Fibroblast of lung (primary cell): ENCODE results near the gene B3GNT8. TPM values are rescaled to one million over a fixed set of nuclear protein-coding genes. Genes with fewer than 3 reads are reported as not detected.

Experiments used
- DNase-seq, 2 donors: peaks; one replicate each; pipeline versions ENCODE4 v3.0.0 to v3.0.0-alpha.2; 2010; ENCODE audit warnings: low read depth in 2 of 2
- H2AFZ ChIP-seq: 2 replicates; pipeline ENCODE4 v1.5.1; 2012; ENCODE audit warnings: low read length, control low read depth, inconsistent platforms
- H3K27ac ChIP-seq: 2 replicates; pipeline ENCODE4 v1.5.1; 2011; ENCODE audit warnings: low read length, control low read depth; ENCODE audit not compliant: insufficient read depth
- H3K27me3 ChIP-seq: 2 replicates; pipeline ENCODE4 v1.5.1; 2011; ENCODE audit warnings: mild to moderate bottlenecking, low read length; ENCODE audit not compliant: control insufficient read depth, insufficient read depth
- H3K36me3 ChIP-seq: 2 replicates; pipeline ENCODE4 v1.5.1; 2011; ENCODE audit warnings: low read length; ENCODE audit not compliant: control insufficient read depth, insufficient read depth
- H3K4me1 ChIP-seq: 2 replicates; pipeline ENCODE4 v1.5.1; 2011; ENCODE audit warnings: low read length; ENCODE audit not compliant: control insufficient read depth, insufficient read depth; ENCODE audit errors: extremely low read depth
- H3K4me2 ChIP-seq: 2 replicates; pipeline ENCODE4 v1.5.1; 2011; ENCODE audit warnings: low read length, control low read depth; ENCODE audit not compliant: insufficient read depth; ENCODE audit errors: extremely low read depth
- H3K4me3 ChIP-seq, 4 experiments: fragments of 200-600 bp in 1 of 4; sonication (generic) in 1 of 4; replicated peaks in 1 of 4; 2 replicates each; pipeline ENCODE4 v1.5.1; 2011 to 2016; ENCODE audit warnings: low read length in 4 of 4, low read depth in 3 of 4, mild to moderate bottlenecking in 3 of 4, control low read depth in 2 of 4, inconsistent platforms in 1 of 4, mixed read lengths in 1 of 4; ENCODE audit not compliant: insufficient read depth in 1 of 4; ENCODE audit errors: control extremely low read depth in 1 of 4
- H3K79me2 ChIP-seq: 2 replicates; pipeline ENCODE4 v1.5.1; 2012; ENCODE audit warnings: mild to moderate bottlenecking, low read length, inconsistent platforms; ENCODE audit not compliant: control insufficient read depth, insufficient read depth
- H3K9ac ChIP-seq: 2 replicates; pipeline ENCODE4 v1.5.1; 2011; ENCODE audit warnings: mild to moderate bottlenecking, low read length, control low read depth; ENCODE audit not compliant: insufficient read depth
- H3K9me3 ChIP-seq: 2 replicates; pipeline ENCODE4 v1.5.1; 2012; ENCODE audit warnings: low read depth, low read length; ENCODE audit not compliant: control insufficient read depth, insufficient read depth
- H4K20me1 ChIP-seq: 2 replicates; pipeline ENCODE4 v1.5.1; 2011; ENCODE audit warnings: low read length; ENCODE audit not compliant: control insufficient read depth, insufficient read depth; ENCODE audit errors: extremely low read depth
- CTCF ChIP-seq, 2 donors: IDR thresholded peaks in 1 of 2; conservative IDR thresholded peaks in 1 of 2; 1 replicate in 1 of 2; 2 replicates in 1 of 2; pipeline ENCODE4 v1.5.1; 2011 to 2012; ENCODE audit warnings: low read length in 2 of 2, control low read depth in 1 of 2, inconsistent platforms in 1 of 2, low read depth in 1 of 2, mild to moderate bottlenecking in 1 of 2
- EZH2 ChIP-seq: IDR thresholded peaks from 2 replicates; pipeline ENCODE4 v1.5.1; 2012; ENCODE audit warnings: low read length, control low read depth, mild to moderate bottlenecking; ENCODE audit errors: missing control alignments
- polyA plus RNA-seq, 2 donors: library from polyadenylated mRNA; depleted of rRNA in 1 of 2; stranded (reverse) in 1 of 2; unstranded in 1 of 2; fragments of >200 nt; gene quantifications; 2 replicates each; pipeline ENCODE4 v1.2.1, GENCODE V29; 2011 to 2012; ENCODE audit warnings: missing spikeins in 1 of 2
- total RNA-seq: library from RNA; depleted of rRNA; stranded (reverse); fragments of >200 nt; gene quantifications from 2 replicates; pipeline ENCODE4 v1.2.1, GENCODE V29; 2014

Gene B3GNT8
- total and polyA plus RNA-seq, 2 donors (not counting 1 experiment from before 2014, with no cell fraction given), result 0.54 to 3.5 TPM

DNA sequence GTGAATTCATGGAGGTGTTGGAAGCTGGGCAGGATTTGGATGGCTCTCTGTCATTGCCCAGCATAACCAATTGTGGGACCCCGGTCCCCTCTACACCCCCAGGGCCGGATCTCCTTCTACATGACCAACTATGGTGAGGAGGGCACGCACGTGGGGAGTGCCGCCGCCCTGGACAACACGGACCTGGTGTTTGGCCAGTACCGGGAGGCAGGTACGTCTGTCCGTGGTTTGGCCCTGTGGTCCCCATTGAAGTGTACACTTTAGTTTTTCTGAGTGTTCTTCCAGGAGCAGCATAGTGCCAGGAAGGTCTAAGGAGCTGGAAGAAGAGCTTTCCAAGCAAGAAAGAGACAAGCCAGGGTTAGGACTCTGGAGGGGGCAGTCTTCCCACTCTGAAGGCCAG lies 13.2 kb downstream of the B3GNT8 start:
- no peaks in the 10 kb centered on the region for H3K4me1 ChIP-seq
- H3K27me3 ChIP-seq, result no peaks in the 10 kb centered on the region
- no peak overlapping the region for H3K4me3 ChIP-seq
- H3K36me3 ChIP-seq, result peaks cover 3% of the 10 kb centered on the region
- H3K4me2 ChIP-seq, result no peak overlapping the region
- H3K79me2 ChIP-seq, result no peaks in the 10 kb centered on the region
- no peak for DNase-seq
- no peak for TF ChIP-seq CTCF (conservative IDR thresholded peaks at IDR 0.05 in 1 of 2, IDR thresholded peaks at IDR 0.05 in 1 of 2; ENCODE audit: low read depth in 1 of 2, low read length in 2 of 2)
- TF ChIP-seq EZH2, result no peak
- H3K9ac ChIP-seq, result no peak overlapping the region
- no peaks in the 10 kb centered on the region for H3K9me3 ChIP-seq
- no peak overlapping the region for H3K27ac ChIP-seq
- no peak overlapping the region for H2AFZ ChIP-seq
- H4K20me1 ChIP-seq, result no peaks in the 10 kb centered on the region

- Histone ChIP-seq H3K4me2 (no peak overlapping the region), H3K4me3 (no peak overlapping the region), H3K9me3 (no peaks in the 10 kb centered on the region), H3K79me2 (no peaks in the 10 kb centered on the region), H2AFZ (no peak overlapping the region), H3K9ac (no peak overlapping the region), H3K27ac (no peak overlapping the region), H3K36me3 (peaks cover 3% of the 10 kb centered on the region), H3K27me3 (no peaks in the 10 kb centered on the region), H3K4me1 (no peaks in the 10 kb centered on the region), H4K20me1 (no peaks in the 10 kb centered on the region)
- TF ChIP-seq CTCF (conservative IDR thresholded peaks at IDR 0.05 in 1 of 2, IDR thresholded peaks at IDR 0.05 in 1 of 2; ENCODE audit: low read depth in 1 of 2, low read length in 2 of 2) (no peak), EZH2 (no peak)
- no peak for DNase-seq
Observed at GRCh38 chr19:41412953-41413352, 14.2 kb downstream of the B3GNT8 start.

DNA sequence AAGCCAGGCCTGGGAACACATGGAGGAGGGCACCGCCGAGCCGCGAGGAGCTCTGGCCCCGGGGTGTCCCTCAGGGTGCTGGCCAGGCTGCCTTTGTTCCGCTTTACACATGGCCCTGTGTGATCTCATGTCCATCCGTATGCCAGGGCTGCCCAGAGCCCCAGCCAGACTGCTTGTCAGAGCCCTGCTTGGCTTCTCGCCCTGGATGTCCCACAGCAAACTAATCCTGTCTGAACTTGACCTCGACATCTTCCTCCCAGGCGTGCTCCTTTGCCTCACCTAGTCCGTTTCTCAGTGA lies 15.3 kb downstream of the B3GNT8 start:
- H4K20me1 ChIP-seq, result no peaks in the 10 kb centered on the region
- no peak for DNase-seq
- no peaks in the 10 kb centered on the region for H3K4me1 ChIP-seq
- peaks cover 3% of the 10 kb centered on the region for H3K36me3 ChIP-seq
- no peaks in the 10 kb centered on the region for H3K9me3 ChIP-seq
- H3K4me3 ChIP-seq, result no peak overlapping the region
- no peaks in the 10 kb centered on the region for H3K79me2 ChIP-seq
- no peak overlapping the region for H3K9ac ChIP-seq
- H3K27me3 ChIP-seq, result no peaks in the 10 kb centered on the region
- H2AFZ ChIP-seq, result no peak overlapping the region
- H3K27ac ChIP-seq, result no peak overlapping the region
- TF ChIP-seq CTCF (conservative IDR thresholded peaks at IDR 0.05 in 1 of 2, IDR thresholded peaks at IDR 0.05 in 1 of 2; ENCODE audit: low read depth in 1 of 2, low read length in 2 of 2) (no peak), EZH2 (no peak)
- H3K4me2 ChIP-seq, result no peak overlapping the region
